Uterus (tissue), 2 donors: Measurements from ENCODE around the gene TANGO6.

Experiments
- CTCF ChIP-seq, 4 experiments: fragments of 200-600 bp in 2 of 4; fragments of 450-650 bp in 2 of 4; sonication (generic) in 2 of 4; IDR thresholded peaks; one replicate each; pipeline ENCODE4 v1.5.1; 2016 to 2019; ENCODE audit warnings: antibody characterized with exemption in 4 of 4, mild to moderate bottlenecking in 2 of 4, moderate library complexity in 1 of 4
- POLR2A ChIP-seq, 2 donors: fragments of 450-650 bp; IDR thresholded peaks; one replicate each; pipeline ENCODE4 v1.6.1; 2016; ENCODE audit warnings: antibody characterized with exemption in 2 of 2, mild to moderate bottlenecking in 1 of 2, moderate library complexity in 1 of 2

DNA sequence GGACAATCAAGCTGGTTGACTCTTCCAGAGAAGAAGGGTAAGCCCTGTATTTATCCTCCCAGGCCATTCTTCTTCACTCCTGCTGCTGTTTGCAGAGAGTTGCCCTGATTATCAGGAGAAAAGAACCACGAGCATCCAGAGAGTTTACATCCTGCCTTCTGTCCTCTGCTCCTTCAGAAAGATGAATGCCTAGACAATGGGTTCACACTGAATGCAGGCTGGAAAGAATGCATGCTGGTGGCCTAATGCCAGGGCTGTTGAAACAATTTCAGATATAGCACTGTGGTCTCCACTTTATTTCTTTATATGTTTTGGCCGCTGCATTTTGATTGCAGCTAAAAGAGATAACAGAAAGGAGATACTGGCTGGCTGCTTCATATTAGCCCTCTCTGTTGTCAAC is 241.0 kb downstream of the TANGO6 start:
- no peak for TF ChIP-seq CTCF (IDR thresholded peaks at IDR 0.05)
- no peak for TF ChIP-seq POLR2A (IDR thresholded peaks at IDR 0.05)
